ENCODE results near the gene EVA1B.

DNA sequence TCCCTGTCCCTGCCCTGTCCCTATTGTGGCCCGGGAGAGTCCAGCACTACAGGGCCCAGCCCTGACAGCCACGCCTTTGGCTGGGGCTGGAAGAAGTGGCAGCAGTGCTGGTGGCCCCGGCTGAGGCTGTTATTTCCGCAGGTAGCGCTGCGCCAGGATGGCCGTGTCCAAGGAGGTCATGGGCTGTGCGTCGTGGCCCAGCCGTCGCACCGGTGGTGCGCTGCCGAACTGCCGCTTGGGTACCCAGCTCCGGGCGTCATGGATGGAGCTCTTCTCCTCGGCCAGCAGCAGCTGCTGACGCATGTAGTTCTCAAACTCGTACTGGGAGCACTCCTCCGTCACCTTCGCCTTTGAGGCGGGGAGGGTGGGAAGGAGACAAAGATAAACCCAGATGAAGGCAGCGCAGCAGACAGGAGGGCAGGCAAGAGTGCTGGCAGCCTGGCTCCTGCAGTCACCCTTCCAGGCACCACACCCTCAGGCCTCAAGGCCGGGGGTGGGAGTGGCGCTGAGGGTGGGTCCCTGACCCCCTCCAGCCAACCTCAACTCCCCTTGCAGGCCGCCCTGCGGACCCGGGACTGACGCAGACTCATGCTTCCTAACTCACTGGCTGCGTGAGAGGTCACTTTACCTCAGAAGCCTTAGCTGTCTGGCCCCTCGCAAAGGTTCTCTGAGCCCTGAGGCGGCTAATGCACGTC lies 18.3 kb upstream of the EVA1B start:
- TF ChIP-seq POLR2AphosphoS5 (IDR thresholded peaks at IDR 0.05; ENCODE audit: low read depth, low read length), result no peak
- TF ChIP-seq, protein P1, sequence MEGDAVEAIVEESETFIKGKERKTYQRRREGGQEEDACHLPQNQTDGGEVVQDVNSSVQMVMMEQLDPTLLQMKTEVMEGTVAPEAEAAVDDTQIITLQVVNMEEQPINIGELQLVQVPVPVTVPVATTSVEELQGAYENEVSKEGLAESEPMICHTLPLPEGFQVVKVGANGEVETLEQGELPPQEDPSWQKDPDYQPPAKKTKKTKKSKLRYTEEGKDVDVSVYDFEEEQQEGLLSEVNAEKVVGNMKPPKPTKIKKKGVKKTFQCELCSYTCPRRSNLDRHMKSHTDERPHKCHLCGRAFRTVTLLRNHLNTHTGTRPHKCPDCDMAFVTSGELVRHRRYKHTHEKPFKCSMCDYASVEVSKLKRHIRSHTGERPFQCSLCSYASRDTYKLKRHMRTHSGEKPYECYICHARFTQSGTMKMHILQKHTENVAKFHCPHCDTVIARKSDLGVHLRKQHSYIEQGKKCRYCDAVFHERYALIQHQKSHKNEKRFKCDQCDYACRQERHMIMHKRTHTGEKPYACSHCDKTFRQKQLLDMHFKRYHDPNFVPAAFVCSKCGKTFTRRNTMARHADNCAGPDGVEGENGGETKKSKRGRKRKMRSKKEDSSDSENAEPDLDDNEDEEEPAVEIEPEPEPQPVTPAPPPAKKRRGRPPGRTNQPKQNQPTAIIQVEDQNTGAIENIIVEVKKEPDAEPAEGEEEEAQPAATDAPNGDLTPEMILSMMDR (IDR thresholded peaks at IDR 0.05), result no peak
